Mammary epithelial cell (primary cell): ENCODE data around the gene YPEL5.

ENCODE experiments used
- EZH2 ChIP-seq: IDR thresholded peaks from 2 replicates; pipeline ENCODE4 v1.6.1; 2012; ENCODE audit warnings: low read length, inconsistent platforms, borderline replicate concordance
- TF ChIP-seq, protein P1 (sequence below), 2 donors: IDR thresholded peaks in 1 of 2; conservative IDR thresholded peaks in 1 of 2; 2 replicates each; pipeline ENCODE4 v1.5.1; 2011 to 2012; ENCODE audit warnings: inconsistent platforms in 2 of 2, low read length in 2 of 2, mild to moderate bottlenecking in 2 of 2, control low read depth in 1 of 2, low read depth in 1 of 2; ENCODE audit not compliant: insufficient read depth in 1 of 2; ENCODE audit errors: extremely low read depth in 1 of 2

DNA sequence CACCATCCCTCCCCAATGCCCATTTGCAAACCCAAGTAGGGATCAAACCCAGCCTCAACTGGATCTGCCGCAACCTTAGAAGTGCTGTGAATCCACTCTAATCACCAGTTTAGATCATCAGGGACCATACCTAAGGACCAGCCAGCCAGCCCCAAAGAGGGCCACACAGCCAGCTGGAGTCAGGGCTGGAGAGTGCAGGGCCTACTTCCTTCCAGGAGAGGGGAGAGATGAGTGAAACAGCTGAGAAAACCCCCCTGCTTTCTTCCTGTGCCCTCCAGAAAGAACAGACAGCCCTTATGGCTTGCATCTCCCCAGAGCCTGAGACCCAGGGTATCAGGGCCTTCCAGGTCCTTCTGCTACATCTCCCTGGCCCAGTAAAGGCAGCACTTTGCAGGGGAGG is 25.8 kb downstream of the YPEL5 start:
- TF ChIP-seq, protein P1, sequence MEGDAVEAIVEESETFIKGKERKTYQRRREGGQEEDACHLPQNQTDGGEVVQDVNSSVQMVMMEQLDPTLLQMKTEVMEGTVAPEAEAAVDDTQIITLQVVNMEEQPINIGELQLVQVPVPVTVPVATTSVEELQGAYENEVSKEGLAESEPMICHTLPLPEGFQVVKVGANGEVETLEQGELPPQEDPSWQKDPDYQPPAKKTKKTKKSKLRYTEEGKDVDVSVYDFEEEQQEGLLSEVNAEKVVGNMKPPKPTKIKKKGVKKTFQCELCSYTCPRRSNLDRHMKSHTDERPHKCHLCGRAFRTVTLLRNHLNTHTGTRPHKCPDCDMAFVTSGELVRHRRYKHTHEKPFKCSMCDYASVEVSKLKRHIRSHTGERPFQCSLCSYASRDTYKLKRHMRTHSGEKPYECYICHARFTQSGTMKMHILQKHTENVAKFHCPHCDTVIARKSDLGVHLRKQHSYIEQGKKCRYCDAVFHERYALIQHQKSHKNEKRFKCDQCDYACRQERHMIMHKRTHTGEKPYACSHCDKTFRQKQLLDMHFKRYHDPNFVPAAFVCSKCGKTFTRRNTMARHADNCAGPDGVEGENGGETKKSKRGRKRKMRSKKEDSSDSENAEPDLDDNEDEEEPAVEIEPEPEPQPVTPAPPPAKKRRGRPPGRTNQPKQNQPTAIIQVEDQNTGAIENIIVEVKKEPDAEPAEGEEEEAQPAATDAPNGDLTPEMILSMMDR (conservative IDR thresholded peaks at IDR 0.05 in 1 of 2, IDR thresholded peaks at IDR 0.05 in 1 of 2; ENCODE audit: extremely low read depth in 1 of 2, insufficient read depth in 1 of 2, low read depth in 1 of 2, low read length in 2 of 2) = no peak
- no peak for TF ChIP-seq EZH2
